GM21717 (cell line): ENCODE results near the gene SSC5D.
"Not testable (repeated sequence)": the region's sequence is repeated elsewhere in the genome, so short reads cannot be mapped to it uniquely, and the experiment has no call there.

Source experiments
- ATAC-seq: cut with Tn5 transposase; IDR thresholded peaks from one replicate; pipeline ENCODE4 v1.9.1; 2021; ENCODE audit warnings: mild to moderate bottlenecking, moderate library complexity; ENCODE audit not compliant: unreplicated experiment

SSC5D gene

GRCh38 chr19:55486043-55486970 is 1.9 kb upstream of the SSC5D start:
- no peak for ATAC-seq

DNA sequence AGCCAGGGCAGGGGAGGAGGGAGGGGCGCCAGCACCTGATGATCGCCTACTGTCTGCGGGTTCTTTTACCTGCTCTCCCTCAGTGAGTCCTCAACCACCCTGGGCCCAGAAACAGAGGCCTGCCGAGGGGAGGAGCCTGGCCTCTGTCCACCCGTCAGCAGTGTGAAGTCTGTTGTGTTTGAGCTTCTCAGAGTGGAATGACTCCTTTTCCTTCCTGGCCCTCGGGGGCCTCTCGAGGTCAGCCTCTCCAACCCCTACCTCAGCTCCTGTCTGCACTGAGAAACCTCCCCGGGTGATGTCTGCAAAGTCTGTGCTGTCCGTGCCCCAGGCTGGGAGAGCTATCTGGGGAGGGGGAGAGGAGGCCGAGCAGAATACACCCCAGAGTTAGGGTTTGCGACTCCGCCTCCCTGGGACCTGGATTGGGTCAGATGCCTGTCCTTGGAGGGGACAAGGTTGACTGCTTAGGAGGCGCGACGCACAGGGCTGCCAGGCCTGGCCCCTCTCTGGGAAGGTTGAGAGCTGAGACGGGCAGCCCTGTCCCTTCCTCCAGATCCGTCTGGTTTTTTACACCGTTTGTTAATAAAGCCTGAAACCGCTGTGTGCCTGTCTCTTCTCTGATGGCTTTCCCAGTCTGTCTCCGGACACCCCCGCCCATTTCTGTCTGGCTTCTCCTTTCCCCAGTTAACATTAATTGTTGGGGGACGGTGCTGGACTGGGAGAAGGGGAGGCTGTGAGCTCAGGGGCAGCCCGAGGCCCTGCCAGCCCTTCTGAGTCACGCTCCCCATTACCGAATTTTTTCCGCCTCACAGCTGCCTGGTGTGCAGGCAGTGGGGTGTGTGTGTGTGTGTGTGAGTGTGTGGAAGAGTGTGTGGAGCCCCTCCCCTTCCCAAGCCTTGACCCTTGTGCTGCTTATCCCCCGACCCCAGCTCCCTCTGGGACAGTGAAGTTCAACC is 989 bp upstream of the SSC5D start:
- no peak for ATAC-seq

GRCh38 chr19:55488986-55489710 is 912 bp downstream of the SSC5D start:
- ATAC-seq, result no peak

GRCh38 chr19:55489711-55490477 is 1.7 kb downstream of the SSC5D start:
- ATAC-seq, result no peak

GRCh38 chr19:55490478-55491432 is 2.5 kb downstream of the SSC5D start:
- no peak for ATAC-seq

DNA sequence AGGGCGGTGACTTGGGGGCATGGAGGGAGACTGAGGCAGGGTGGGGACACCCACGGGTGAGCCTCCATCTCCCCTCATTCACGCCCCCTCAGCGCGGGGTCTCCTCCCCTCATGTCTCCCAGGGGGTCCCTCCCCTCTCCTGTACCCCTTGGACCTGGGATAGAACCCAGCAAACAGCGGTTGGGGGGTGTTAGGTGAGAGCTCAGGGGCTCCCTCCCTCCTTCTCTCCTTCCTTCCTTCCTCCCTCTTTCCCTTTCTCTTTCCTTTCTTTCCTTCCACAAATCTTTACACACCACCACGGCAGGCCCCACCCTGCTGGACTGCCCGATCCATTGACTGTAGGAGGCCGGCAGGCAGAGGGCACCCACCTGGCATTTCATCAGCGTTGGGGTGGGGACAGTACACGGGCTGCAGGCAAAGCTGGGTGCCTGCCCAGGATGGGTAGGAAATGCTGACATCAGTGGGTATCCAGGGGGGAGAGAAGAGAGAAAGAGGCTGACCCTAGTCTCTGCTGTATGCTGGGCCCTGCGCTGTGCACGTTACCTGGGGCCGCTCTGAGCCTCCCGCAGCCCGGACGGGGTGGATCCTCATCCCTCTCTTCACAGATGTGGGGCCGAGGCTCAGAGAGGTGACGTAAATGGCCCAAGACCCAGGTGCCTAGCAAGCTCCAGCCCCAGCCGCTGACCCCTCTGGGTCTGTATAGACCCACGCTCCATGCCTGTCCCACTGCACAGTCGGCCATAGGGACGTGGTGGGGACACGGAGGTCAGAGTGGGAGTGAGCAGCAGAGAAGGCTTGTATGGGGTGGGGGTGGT is 3.5 kb downstream of the SSC5D start:
- ATAC-seq, result no peak

DNA sequence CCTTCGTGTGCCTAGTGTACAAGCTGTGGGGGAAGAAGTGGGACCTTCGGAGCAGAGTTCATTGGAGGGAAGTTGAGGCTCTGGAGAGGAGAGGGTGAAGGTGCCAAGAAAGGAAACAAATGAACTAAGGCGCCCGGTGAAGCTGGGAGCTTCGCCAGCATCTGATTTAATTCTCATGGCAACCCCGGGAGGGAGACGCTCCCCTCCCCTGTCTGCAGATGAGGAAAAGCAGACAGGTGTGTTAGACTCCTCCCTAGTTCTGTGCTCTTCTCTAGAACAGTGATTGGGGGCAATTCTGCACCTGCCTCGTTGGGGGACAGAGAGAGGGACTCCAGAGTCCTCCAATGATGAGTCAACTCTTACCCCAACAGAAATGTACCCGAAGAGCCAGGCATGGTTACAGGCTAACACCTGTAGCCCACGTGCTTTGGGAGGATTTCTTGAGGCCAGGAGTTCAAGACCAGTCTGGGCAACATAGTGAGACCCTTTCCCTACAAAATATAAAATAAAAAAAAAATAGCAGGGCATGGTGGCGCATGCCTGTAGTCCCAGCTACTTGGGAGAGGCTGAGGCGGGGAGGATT is 4.2 kb downstream of the SSC5D start:
- ATAC-seq, result no peak

GRCh38 chr19:55493052-55493644 is 4.9 kb downstream of the SSC5D start:
- no peak for ATAC-seq

DNA sequence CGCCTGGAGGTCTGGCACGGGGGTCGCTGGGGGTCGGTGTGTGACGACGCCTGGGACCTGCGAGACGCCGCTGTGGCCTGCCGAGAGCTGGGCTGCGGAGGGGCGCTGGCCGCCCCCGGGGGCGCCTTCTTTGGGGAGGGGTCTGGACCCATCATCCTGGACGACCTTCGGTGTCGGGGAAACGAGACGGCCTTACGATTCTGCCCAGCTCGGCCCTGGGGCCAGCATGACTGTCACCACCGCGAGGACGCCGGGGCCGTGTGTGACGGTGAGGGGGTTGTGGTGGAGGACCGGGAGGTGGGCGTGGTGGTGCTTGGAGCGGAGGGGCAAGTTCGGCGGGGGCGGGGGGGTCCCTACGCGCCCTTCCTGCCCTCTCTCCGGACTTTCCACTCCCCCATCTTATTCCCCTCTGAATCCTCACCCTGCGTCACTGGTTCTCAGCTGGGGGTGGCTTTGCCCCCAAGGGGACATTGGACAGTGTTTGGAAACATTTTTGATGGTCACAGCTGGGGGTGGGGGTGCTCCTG is 5.5 kb downstream of the SSC5D start:
- no peak for ATAC-seq

DNA sequence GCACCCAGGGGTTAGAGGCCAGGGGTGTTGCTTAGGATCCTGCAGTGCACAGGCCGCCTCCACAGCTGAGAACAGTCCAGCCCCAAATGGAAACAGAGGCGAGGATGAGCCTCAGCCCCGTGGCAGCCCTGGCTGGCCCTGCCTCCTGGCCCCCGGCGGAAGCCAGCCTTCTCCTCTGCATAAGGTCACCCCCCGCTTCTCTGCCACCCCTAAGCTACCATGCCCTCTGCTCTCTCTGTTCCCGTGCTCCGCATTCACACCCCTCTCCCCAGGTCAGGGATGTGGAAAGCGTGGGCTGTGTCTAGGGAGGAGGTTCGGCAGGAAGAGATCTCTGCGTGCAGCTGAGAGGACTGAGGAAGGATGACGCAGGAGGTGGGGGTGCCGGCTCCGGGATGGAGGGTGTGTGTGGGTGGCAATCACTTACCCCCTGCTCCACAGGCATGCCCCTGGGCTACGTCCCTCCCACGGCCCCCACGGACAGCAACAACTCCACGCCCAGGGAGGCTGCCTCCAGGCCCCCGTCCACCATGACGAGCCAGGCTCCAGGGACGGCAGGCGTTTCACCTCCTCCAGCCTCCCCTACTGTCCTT is 6.0 kb downstream of the SSC5D start:
- no peak for ATAC-seq

DNA sequence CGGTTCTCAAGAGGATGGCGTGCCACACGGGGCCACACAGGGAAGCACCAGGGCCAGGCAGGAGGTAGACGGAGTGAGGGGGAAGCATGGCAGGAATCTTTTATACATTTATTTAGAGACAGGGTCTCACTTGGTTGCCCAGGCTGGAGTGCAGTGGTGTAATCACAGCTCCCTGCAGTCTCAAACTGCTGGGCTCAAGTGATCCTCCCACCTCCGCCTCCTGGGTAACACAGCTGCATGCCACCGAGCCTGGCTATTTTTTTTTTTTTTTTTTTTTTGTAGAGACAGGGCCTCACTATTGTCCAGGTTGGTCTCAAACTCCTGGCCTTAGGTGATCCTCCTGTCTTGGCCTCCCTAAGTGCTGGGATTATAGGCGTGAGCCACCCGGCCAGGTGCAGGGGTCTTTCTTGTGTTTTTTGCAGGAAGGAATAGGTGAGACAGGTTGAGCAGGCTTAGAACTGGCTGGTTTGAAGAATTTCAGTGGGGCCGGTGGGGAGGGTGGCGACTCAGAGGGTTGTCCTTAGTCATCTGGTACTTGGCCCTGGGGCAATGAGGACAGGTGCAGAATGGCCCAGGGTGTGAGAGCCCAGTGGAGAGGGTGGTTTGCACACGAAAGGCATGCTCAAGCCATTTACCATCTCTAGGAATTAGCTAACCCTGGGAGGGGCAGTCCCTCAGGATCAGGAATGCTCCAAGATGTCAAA is 7.6 kb downstream of the SSC5D start:
- ATAC-seq, result no peak

DNA sequence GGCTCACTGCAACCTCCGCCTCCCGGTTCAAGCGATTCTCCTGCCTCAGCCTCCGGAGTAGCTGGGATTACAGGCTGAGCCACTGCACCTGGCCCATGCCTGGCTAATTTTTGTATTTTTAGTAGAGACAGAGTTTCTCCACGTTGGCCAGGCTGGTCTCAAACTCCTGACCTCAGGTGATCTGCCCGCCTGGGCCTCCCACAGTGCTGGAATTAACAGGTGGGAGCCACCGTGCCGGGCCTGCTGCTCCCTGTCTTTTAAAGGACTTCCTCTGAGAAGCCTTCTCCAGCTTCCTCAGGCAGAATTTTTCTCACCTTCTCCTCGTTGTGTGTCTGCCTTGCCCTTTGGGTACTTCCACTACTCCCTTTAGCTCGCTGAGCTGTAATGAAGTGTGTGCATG is 8.6 kb downstream of the SSC5D start:
- not testable (repeated sequence) for ATAC-seq

DNA sequence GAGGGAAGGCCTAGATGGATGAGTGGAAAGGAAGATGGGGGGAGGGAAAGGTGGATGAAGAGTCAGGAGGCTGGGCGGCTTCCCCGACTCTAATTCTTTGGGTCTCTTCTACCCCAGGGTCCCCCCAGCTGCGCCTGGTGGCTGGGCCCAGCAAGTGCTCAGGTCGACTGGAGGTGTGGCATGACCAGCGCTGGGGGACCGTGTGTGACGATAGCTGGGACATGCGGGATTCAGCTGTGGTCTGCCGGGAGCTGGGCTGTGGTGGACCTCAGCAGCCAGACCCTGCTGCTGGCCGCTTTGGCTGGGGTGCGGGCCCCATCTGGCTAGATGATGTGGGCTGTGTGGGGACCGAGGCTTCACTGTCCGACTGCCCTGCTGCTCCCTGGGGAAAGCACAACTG is 9.5 kb downstream of the SSC5D start:
- ATAC-seq, result no peak

- no peak for ATAC-seq
Observed at GRCh38 chr19:55498246-55498840, 10.1 kb downstream of the SSC5D start.

- no peak for ATAC-seq
Observed at GRCh38 chr19:55500368-55500952, 12.2 kb downstream of the SSC5D start.
